K562 (cell line): ENCODE results near the gene C6orf89. TPM values are rescaled to one million over a fixed set of nuclear protein-coding genes. Genes with fewer than 3 reads are reported as not detected.
A peak's percentile ranks its signal among the peaks of the same experiment; 100 is the strongest.

Source experiments
- CBX5 ChIP-seq: IDR thresholded peaks from 2 replicates; pipeline ENCODE4 v1.6.1; 2014; ENCODE audit warnings: low read depth, borderline replicate concordance
- E2F6 ChIP-seq, 2 experiments: IDR thresholded peaks; 2 replicates each; pipeline ENCODE4 v1.6.1; 2011; ENCODE audit warnings: borderline replicate concordance in 1 of 2, control low read depth in 1 of 2, low read depth in 1 of 2, low read length in 1 of 2, mild to moderate bottlenecking in 1 of 2, mixed read lengths in 1 of 2, moderate library complexity in 1 of 2; ENCODE audit not compliant: insufficient read depth in 1 of 2, insufficient read length in 1 of 2, poor library complexity in 1 of 2, severe bottlenecking in 1 of 2; ENCODE audit errors: extremely low read depth in 1 of 2
- EHMT2 ChIP-seq: fragments of 450-650 bp; IDR thresholded peaks from 2 replicates; pipeline ENCODE4 v1.6.1; 2018; ENCODE audit warnings: antibody characterized with exemption
- EWSR1 ChIP-seq: fragments of 450-650 bp; IDR thresholded peaks from 2 replicates; pipeline ENCODE4 v1.6.1; 2018; ENCODE audit warnings: borderline replicate concordance, mild to moderate bottlenecking, low read depth, moderate library complexity; ENCODE audit not compliant: partially characterized antibody
- FOXO4 ChIP-seq: fragments of 450-650 bp; formaldehyde crosslinking; IDR thresholded peaks from 2 replicates; pipeline ENCODE4 v1.4.0; 2020; ENCODE audit warnings: mild to moderate bottlenecking, moderate library complexity
- HDAC1 ChIP-seq, 2 experiments: fragments of 450-650 bp; IDR thresholded peaks; 2 replicates each; pipeline ENCODE4 v1.6.1; 2016 to 2017; ENCODE audit warnings: inconsistent platforms in 1 of 2, mild to moderate bottlenecking in 1 of 2, moderate library complexity in 1 of 2
- NELFE ChIP-seq: IDR thresholded peaks from 2 replicates; pipeline ENCODE4 v1.6.1; 2011; ENCODE audit warnings: mild to moderate bottlenecking; ENCODE audit not compliant: insufficient read depth, insufficient read length
- NR3C1 ChIP-seq: sonication (generic); formaldehyde crosslinking; IDR thresholded peaks from 2 replicates; pipeline ENCODE4 v1.8.1; 2022; ENCODE audit warnings: missing genetic modification reagents
- PURB ChIP-seq: sonication (generic); formaldehyde crosslinking; IDR thresholded peaks from 2 replicates; pipeline ENCODE4 v1.9.0; 2021; ENCODE audit warnings: low read depth, mild to moderate bottlenecking, missing genetic modification reagents
- SRSF3 ChIP-seq: fragments of 200-400 bp; formaldehyde crosslinking; IDR thresholded peaks from 2 replicates; pipeline ENCODE4 v1.6.1; 2016; ENCODE audit warnings: mild to moderate bottlenecking, low read length, moderate library complexity; ENCODE audit not compliant: insufficient read depth
- ZNF263 ChIP-seq: sonication (generic); formaldehyde crosslinking; IDR thresholded peaks from 2 replicates; pipeline ENCODE4 v1.8.0; 2022; ENCODE audit warnings: mild to moderate bottlenecking, missing genetic modification reagents, borderline replicate concordance
- ZNF77 ChIP-seq: fragments of 250-450 bp; sonication (Bioruptor Pico); IDR thresholded peaks from 2 replicates; pipeline ENCODE4 v1.5.0; 2020
- polyA plus RNA-seq, 8 experiments: library from polyadenylated mRNA; depleted of rRNA in 4 of 8; stranded (reverse) in 5 of 8; unstranded in 3 of 8; fragments of >200 nt; fragmentation: Nextera tagmentation in 2 of 8; fragmentation: Illumina TruSeq in 1 of 8; extraction: Ambion mirVana in 2 of 8; extraction: Trizol in 1 of 8; gene quantifications; 2 replicates each; pipeline versions ENCODE4 v1.2.1 to v1.2.3, GENCODE V29; 2011 to 2014; ENCODE audit warnings: inconsistent platforms in 1 of 8, missing spikeins in 1 of 8
- total RNA-seq, 7 experiments: library from RNA; depleted of rRNA in 6 of 7; stranded (reverse); fragments of >200 nt in 6 of 7; fragmentation: Illumina TruSeq in 2 of 7; extraction: Trizol in 2 of 7; gene quantifications; 2 replicates each; pipeline versions ENCODE4 v1.2.1 to v1.2.3, GENCODE V29; 2011 to 2021; ENCODE audit warnings: low replicate concordance in 1 of 7
- TF ChIP-seq, protein P1 (sequence below): fragments of 450-650 bp; formaldehyde crosslinking; IDR thresholded peaks from 2 replicates; pipeline ENCODE4 v1.4.0; 2022; ENCODE audit warnings: missing genetic modification characterization
- TF ChIP-seq, protein P2 (sequence below), 3 experiments: fragments of 200-800 bp in 1 of 3; sonication (Bioruptor generic) in 1 of 3; sonication (generic) in 1 of 3; formaldehyde crosslinking in 1 of 3; IDR thresholded peaks; 2 replicates each; pipeline versions ENCODE4 v1.6.1 to v1.8.0; 2016 to 2022; ENCODE audit warnings: mild to moderate bottlenecking in 2 of 3, missing compliant biosample characterization in 2 of 3, missing genetic modification characterization in 2 of 3, missing genetic modification reagents in 1 of 3
- TF ChIP-seq, protein P3 (sequence below): sonication (generic); formaldehyde crosslinking; IDR thresholded peaks from 2 replicates; pipeline ENCODE4 v1.8.0; 2023; ENCODE audit warnings: mild to moderate bottlenecking, missing genetic modification reagents
- TF ChIP-seq, protein P4 (sequence below), 2 experiments: fragments of 450-650 bp in 1 of 2; sonication (generic) in 1 of 2; formaldehyde crosslinking in 1 of 2; IDR thresholded peaks in 1 of 2; conservative IDR thresholded peaks in 1 of 2; 2 replicates each; pipeline versions ENCODE4 v1.6.1 to v1.8.1; 2016 to 2023; ENCODE audit warnings: mild to moderate bottlenecking in 2 of 2, moderate library complexity in 2 of 2, inconsistent platforms in 1 of 2, missing genetic modification reagents in 1 of 2

C6orf89 gene
- total and polyA plus RNA-seq, 9 of the 15 experiments (the other 6 are each of a cell fraction or from before 2014, with no cell fraction given) = 35.2 to 111 (median 58.5) TPM

DNA sequence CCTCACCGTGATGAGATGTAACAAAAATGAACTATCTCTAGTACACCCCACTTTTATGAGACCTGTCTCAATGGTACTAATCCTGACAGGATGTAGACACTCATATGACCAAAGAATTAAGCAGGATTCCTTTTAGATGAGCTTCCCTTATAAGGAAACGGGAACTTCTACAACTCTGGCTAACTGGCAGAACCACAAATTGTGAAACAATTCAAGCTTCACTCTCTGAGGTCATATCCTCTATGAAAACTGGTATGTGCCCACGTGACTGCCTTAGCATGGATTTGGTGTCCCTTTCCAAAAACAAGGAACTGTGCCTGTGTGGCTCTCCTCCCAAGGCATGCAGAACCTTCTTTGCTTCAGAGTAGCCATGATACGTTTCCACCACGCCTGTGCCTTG is 32.4 kb upstream of the C6orf89 start (continued):
- TF ChIP-seq SRSF3 (no peak), HDAC1 (IDR thresholded peaks at IDR 0.05) (no peak), PURB (CRISPR knock-in tag) (0 out of 2 replicates have a peak, but pooled peaks have one; percentile 30), ZNF263 (CRISPR knock-in tag) (no peak), NR3C1 (CRISPR knock-in tag) (no peak), FOXO4 (CRISPR knock-in tag) (no peak), EWSR1 (no peak), NELFE (no peak), E2F6 (IDR thresholded peaks at IDR 0.05; ENCODE audit: borderline replicate concordance in 1 of 2, extremely low read depth in 1 of 2, insufficient read depth in 1 of 2, insufficient read length in 1 of 2, low read depth in 1 of 2, low read length in 1 of 2, poor library complexity in 1 of 2, severe bottlenecking in 1 of 2) (no peak), EHMT2 (no peak), CBX5 (no peak), ZNF77 (no peak)
- TF ChIP-seq, protein P1, sequence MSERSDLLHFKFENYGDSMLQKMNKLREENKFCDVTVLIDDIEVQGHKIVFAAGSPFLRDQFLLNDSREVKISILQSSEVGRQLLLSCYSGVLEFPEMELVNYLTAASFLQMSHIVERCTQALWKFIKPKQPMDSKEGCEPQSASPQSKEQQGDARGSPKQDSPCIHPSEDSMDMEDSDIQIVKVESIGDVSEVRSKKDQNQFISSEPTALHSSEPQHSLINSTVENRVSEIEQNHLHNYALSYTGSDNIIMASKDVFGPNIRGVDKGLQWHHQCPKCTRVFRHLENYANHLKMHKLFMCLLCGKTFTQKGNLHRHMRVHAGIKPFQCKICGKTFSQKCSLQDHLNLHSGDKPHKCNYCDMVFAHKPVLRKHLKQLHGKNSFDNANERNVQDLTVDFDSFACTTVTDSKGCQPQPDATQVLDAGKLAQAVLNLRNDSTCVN (CRISPR knock-in tag) = no peak
- TF ChIP-seq, protein P2, sequence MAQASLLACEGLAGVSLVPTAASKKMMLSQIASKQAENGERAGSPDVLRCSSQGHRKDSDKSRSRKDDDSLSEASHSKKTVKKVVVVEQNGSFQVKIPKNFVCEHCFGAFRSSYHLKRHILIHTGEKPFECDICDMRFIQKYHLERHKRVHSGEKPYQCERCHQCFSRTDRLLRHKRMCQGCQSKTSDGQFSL (CRISPR knock-in tag; IDR thresholded peaks at IDR 0.05) = no peak
- TF ChIP-seq, protein P2 (tag; IDR thresholded peaks at IDR 0.05) = no peak
- TF ChIP-seq, protein P3, sequence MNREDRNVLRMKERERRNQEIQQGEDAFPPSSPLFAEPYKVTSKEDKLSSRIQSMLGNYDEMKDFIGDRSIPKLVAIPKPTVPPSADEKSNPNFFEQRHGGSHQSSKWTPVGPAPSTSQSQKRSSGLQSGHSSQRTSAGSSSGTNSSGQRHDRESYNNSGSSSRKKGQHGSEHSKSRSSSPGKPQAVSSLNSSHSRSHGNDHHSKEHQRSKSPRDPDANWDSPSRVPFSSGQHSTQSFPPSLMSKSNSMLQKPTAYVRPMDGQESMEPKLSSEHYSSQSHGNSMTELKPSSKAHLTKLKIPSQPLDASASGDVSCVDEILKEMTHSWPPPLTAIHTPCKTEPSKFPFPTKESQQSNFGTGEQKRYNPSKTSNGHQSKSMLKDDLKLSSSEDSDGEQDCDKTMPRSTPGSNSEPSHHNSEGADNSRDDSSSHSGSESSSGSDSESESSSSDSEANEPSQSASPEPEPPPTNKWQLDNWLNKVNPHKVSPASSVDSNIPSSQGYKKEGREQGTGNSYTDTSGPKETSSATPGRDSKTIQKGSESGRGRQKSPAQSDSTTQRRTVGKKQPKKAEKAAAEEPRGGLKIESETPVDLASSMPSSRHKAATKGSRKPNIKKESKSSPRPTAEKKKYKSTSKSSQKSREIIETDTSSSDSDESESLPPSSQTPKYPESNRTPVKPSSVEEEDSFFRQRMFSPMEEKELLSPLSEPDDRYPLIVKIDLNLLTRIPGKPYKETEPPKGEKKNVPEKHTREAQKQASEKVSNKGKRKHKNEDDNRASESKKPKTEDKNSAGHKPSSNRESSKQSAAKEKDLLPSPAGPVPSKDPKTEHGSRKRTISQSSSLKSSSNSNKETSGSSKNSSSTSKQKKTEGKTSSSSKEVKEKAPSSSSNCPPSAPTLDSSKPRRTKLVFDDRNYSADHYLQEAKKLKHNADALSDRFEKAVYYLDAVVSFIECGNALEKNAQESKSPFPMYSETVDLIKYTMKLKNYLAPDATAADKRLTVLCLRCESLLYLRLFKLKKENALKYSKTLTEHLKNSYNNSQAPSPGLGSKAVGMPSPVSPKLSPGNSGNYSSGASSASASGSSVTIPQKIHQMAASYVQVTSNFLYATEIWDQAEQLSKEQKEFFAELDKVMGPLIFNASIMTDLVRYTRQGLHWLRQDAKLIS (CRISPR knock-in tag) = no peak
- TF ChIP-seq, protein P4, sequence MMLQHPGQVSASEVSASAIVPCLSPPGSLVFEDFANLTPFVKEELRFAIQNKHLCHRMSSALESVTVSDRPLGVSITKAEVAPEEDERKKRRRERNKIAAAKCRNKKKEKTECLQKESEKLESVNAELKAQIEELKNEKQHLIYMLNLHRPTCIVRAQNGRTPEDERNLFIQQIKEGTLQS (IDR thresholded peaks at IDR 0.05) = no peak
- TF ChIP-seq, protein P4 (CRISPR knock-in tag; conservative IDR thresholded peaks at IDR 0.05) = 0 out of 2 replicates have a peak, but pooled peaks have one; percentile 41
- TF ChIP-seq, all 486 proteins: peak for 11
